Measurements from ENCODE around the gene FNBP1.

- TF ChIP-seq FOXM1 (CRISPR knock-in tag; IDR thresholded peaks at IDR 0.05) (no peak), CTCF (CRISPR knock-in tag; IDR thresholded peaks at IDR 0.05) (no peak), NFKBIZ (CRISPR knock-in tag; IDR thresholded peaks at IDR 0.05) (no peak), ZNF530 (CRISPR knock-in tag; IDR thresholded peaks at IDR 0.05; ENCODE audit: low read depth) (no peak), ATRX (CRISPR knock-in tag; IDR thresholded peaks at IDR 0.05; ENCODE audit: borderline replicate concordance) (no peak), EP300 (IDR thresholded peaks at IDR 0.05; ENCODE audit: low read depth in 2 of 2, low read length in 2 of 2) (no peak), EP300 (CRISPR knock-in tag; IDR thresholded peaks at IDR 0.05; ENCODE audit: borderline replicate concordance) (no peak)
- TF ChIP-seq, protein P1, sequence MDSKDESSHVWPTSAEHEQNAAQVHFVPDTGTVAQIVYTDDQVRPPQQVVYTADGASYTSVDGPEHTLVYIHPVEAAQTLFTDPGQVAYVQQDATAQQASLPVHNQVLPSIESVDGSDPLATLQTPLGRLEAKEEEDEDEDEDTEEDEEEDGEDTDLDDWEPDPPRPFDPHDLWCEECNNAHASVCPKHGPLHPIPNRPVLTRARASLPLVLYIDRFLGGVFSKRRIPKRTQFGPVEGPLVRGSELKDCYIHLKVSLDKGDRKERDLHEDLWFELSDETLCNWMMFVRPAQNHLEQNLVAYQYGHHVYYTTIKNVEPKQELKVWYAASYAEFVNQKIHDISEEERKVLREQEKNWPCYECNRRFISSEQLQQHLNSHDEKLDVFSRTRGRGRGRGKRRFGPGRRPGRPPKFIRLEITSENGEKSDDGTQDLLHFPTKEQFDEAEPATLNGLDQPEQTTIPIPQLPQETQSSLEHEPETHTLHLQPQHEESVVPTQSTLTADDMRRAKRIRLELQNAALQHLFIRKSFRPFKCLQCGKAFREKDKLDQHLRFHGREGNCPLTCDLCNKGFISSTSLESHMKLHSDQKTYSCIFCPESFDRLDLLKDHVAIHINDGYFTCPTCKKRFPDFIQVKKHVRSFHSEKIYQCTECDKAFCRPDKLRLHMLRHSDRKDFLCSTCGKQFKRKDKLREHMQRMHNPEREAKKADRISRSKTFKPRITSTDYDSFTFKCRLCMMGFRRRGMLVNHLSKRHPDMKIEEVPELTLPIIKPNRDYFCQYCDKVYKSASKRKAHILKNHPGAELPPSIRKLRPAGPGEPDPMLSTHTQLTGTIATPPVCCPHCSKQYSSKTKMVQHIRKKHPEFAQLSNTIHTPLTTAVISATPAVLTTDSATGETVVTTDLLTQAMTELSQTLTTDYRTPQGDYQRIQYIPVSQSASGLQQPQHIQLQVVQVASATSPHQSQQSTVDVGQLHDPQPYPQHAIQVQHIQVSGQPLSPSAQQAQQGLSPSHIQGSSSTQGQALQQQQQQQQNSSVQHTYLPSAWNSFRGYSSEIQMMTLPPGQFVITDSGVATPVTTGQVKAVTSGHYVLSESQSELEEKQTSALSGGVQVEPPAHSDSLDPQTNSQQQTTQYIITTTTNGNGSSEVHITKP (CRISPR knock-in tag; IDR thresholded peaks at IDR 0.05; ENCODE audit: low read depth): no peak
Observed at GRCh38 chr9:130023994-130024596, 18.9 kb downstream of the FNBP1 start.
